IPS-18a (cell line): ENCODE data around the gene ZNF423.

Source experiments
- H3K27ac ChIP-seq: one replicate; pipeline ENCODE4 v1.5.1; 2013; ENCODE audit warnings: low read length
- H3K27me3 ChIP-seq: one replicate; pipeline ENCODE4 v1.6.1; 2013; ENCODE audit warnings: mild to moderate bottlenecking, low read length; ENCODE audit not compliant: control insufficient read depth, insufficient read depth
- H3K36me3 ChIP-seq: one replicate; pipeline ENCODE4 v1.6.1; 2013; ENCODE audit warnings: low read depth, low read length; ENCODE audit not compliant: control insufficient read depth
- H3K4me1 ChIP-seq: one replicate; pipeline ENCODE4 v1.6.1; 2013; ENCODE audit warnings: low read depth, low read length; ENCODE audit not compliant: control insufficient read depth
- H3K4me3 ChIP-seq: one replicate; pipeline ENCODE4 v1.5.1; 2013; ENCODE audit warnings: low read length
- H3K9ac ChIP-seq: one replicate; pipeline ENCODE4 v1.6.1; 2013; ENCODE audit warnings: mild to moderate bottlenecking, low read length, moderate library complexity
- H3K9me3 ChIP-seq: one replicate; pipeline ENCODE4 v1.6.1; 2013; ENCODE audit warnings: low read depth, low read length; ENCODE audit not compliant: control insufficient read depth

The ZNF423 gene

DNA sequence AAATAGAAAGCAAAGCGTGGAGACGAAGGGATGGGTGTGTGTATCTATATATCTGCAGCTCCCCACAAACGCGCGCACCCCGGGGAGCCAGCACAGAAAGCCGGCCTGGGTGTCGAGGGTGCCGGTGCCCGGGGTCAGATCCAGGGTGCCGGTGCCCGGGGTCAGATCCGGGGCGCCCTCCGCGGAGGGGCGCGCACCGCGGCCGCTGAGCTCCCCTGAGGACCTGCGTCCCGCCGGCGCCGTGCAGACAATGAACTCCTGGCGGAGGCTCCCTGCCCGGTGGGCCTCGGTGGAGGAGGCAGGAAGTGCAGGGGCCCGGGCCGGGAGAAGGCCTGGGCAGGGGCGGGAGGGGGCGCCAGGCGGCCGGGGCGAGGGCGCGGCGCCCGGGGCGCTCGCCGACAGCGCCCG, 1.1 kb downstream of the ZNF423 start:
- H3K4me3 ChIP-seq, result peak overlapping the region; percentile 66
- peaks cover 25% of the 10 kb centered on the region for H3K27me3 ChIP-seq
- H3K4me1 ChIP-seq, result peaks cover 40% of the 10 kb centered on the region
- no peaks in the 10 kb centered on the region for H3K36me3 ChIP-seq
- peak overlapping the region; percentile 66 for H3K9ac ChIP-seq
- H3K9me3 ChIP-seq, result no peaks in the 10 kb centered on the region
- H3K27ac ChIP-seq, result no peak overlapping the region

DNA sequence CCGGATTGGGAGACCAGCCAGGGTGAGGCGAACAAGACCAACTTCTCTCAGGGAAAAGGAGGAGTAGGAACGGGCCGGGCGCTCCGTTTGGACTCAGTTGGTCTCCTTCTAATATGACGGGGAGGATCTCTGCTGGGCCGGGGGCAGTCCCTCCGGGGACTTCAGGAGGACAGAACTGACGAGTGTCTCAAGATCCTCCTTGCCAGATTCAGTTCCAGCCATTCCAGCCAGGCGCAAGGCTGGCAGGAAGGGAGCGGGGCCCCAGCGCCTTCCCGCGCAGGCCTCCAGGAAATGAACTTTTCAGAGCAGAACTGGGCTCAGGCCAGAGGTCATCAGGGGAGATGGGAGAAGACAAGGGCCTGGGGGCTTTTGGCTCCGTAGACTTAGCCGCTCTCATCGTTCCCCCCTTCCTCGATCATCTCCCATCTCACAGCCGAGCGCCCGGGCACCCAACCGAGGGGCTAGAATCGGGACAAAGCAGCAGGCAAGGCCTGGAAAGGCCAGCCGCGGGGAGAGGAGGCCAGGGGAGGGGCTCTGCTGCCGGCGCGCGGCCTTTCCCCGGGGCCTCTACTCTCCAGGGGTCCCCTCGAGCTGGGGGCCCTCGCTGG, 1.6 kb downstream of the ZNF423 start:
- Histone ChIP-seq H3K9me3 (no peaks in the 10 kb centered on the region), H3K36me3 (no peaks in the 10 kb centered on the region), H3K27ac (no peak overlapping the region), H3K9ac (peak overlapping the region; percentile 66), H3K27me3 (peaks cover 20% of the 10 kb centered on the region), H3K4me1 (peaks cover 45% of the 10 kb centered on the region), H3K4me3 (peak overlapping the region; percentile 66)

DNA sequence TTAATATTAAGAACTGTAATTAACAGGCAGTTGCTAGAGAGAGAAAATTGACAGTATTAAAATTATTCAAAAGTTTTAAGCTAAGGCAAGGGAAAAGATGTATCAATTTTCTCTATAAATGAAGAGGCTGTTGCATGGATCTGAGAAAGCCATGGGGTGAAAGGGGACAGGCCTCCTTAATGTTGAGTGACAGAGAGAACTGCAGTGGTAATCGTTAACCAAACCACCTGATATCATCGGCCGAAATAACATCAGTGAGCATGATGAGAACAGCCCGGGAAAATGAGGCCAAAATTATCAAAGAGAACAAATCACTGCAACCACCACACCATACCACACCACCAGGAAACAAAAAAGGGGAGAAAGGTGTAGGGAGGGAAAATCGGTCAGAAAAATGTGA, 3.6 kb downstream of the ZNF423 start:
- H3K4me3 ChIP-seq, result no peak overlapping the region
- peaks cover 52% of the 10 kb centered on the region for H3K4me1 ChIP-seq
- no peaks in the 10 kb centered on the region for H3K9me3 ChIP-seq
- no peak overlapping the region for H3K27ac ChIP-seq
- no peak overlapping the region for H3K9ac ChIP-seq
- H3K36me3 ChIP-seq, result no peaks in the 10 kb centered on the region
- peaks cover 1% of the 10 kb centered on the region for H3K27me3 ChIP-seq

DNA sequence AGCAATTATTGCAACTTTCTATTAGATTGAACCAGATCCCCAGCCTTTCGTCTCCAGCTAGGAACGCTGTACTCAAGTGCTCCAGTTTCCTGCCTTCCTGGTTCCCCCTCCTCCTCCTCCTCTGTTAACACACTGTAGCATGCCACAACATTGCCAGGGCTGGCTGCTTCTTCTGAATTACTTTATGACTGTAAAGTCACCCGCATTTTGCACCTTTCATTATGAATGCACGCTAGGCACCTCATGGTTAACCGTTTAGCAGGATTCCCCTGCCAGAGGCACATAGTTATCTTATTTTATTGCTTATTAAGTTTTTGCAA, 4.5 kb downstream of the ZNF423 start:
- Histone ChIP-seq H3K27me3 (no peaks in the 10 kb centered on the region), H3K36me3 (no peaks in the 10 kb centered on the region), H3K27ac (no peak overlapping the region), H3K4me1 (peaks cover 60% of the 10 kb centered on the region), H3K9me3 (no peaks in the 10 kb centered on the region), H3K4me3 (no peak overlapping the region), H3K9ac (no peak overlapping the region)

DNA sequence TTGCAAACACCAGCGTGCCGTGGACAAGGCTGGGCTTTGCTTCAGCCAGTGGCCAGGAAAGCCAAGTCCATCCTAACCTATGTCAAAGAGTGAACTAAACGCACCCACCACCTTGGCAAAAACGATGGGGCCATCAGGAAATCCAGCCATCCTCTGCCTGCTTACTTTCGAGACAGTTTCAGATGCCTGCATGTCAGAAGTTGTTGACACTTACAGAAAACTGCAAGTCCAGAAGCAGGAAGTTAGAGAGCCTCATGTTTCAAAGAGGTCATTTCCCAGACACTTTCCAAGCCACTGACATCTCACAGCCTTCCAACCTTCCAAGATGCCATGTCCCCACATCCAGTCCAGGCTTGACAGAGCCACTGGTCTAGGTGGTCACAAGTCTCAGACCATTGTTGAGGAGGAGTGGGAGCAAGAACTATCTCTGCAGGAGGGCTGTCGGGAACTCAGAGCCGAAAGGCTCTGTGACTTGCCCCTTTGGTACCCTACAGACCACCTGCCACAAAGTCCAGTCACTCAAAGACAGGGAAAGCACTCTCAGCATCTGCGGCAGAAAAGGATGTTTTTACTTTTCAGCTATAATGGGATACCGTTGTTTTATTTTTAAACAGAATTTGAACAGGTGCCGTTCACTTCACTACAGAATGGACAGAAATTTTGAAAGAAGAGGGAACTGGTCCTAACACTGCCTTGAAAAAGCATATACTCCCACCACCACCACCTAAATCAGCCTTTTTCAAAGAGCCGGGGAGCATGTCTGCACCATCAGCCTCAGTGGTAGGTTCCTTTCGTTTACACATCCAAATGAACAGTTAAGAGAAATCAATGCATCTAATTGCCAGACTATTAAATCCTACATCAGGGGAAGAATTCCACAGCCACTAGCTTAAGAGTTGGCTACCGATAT, 5.1 kb downstream of the ZNF423 start:
- no peak overlapping the region for H3K27ac ChIP-seq
- H3K4me3 ChIP-seq, result no peak overlapping the region
- no peak overlapping the region for H3K9ac ChIP-seq
- peaks cover 61% of the 10 kb centered on the region for H3K4me1 ChIP-seq
- H3K36me3 ChIP-seq, result no peaks in the 10 kb centered on the region
- H3K27me3 ChIP-seq, result no peaks in the 10 kb centered on the region
- H3K9me3 ChIP-seq, result no peaks in the 10 kb centered on the region

DNA sequence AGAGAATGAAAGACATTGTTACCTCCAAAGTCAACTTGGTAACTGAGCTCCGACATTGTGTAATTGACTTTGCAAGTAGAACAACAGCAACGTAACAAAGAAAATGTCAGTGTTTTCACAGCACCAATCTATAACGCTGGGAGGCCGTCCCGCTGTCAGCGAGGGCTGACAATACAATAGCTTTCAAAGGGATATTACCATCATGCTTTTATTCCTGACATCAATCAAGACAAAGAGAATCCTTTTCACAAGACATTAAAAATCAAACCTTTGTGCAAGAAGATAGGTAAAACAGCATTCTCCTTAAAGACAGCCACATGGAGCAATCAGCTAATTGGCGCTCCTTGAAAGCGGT, 6.2 kb downstream of the ZNF423 start:
- H3K27ac ChIP-seq, result no peak overlapping the region
- no peak overlapping the region for H3K9ac ChIP-seq
- H3K9me3 ChIP-seq, result no peaks in the 10 kb centered on the region
- no peaks in the 10 kb centered on the region for H3K36me3 ChIP-seq
- H3K4me1 ChIP-seq, result peaks cover 61% of the 10 kb centered on the region
- H3K27me3 ChIP-seq, result no peaks in the 10 kb centered on the region
- no peak overlapping the region for H3K4me3 ChIP-seq

DNA sequence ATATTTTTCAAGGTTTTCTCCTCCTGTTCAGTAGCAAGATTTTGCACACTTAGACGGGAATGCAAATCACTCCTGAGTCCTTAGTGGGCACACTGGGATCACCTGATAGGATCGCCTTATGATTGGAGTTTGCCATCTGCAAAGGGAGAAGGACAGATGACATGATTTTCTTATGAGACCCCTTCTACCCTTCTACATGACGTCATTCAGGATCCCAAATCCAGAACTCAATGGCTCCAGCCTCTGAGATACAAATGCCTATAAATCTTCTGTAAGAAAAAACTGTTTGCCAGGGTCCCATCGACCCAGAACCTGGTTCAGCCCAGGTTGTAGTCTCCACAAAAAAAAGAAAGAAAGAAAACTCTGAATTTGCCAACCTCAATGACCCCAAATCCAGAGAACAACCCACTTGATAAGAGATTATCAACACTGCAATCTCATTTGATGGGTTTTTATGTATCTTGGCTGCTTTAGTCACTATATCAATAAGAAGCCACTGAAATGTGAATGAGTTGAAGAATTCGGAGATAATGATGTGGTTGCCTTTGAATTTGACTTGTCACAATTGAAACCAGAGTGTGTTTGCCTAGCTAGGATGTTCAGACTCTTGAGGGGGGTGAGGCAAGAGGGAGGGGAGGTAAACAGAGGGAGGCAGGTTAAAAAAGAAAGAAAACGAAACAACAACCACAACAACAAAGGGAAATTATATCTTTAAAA, 6.7 kb downstream of the ZNF423 start:
- H3K4me3 ChIP-seq, result no peak overlapping the region
- no peaks in the 10 kb centered on the region for H3K27me3 ChIP-seq
- no peaks in the 10 kb centered on the region for H3K9me3 ChIP-seq
- no peaks in the 10 kb centered on the region for H3K36me3 ChIP-seq
- no peak overlapping the region for H3K9ac ChIP-seq
- no peak overlapping the region for H3K27ac ChIP-seq
- peaks cover 64% of the 10 kb centered on the region for H3K4me1 ChIP-seq

DNA sequence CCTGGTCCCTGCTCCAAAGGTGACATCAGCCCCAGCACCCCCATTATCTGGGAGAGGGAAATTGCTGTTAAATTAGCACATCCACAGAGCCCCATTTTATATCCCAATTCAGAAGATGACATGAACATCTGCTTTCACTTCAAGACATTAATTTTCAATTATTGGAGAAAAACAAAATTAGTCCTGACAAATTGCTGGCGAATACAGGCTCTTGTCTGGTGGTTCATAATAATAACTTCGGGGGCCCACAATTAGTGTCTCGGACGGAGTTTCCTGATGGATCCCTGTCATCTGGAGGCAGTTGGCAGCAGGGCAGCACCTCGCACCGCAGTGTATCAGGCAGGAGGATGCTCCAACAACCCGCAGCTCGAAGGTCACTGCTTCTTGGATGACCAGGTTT, 7.4 kb downstream of the ZNF423 start:
- Histone ChIP-seq H3K36me3 (no peaks in the 10 kb centered on the region), H3K9me3 (no peaks in the 10 kb centered on the region), H3K4me3 (no peak overlapping the region), H3K27me3 (no peaks in the 10 kb centered on the region), H3K4me1 (peaks cover 62% of the 10 kb centered on the region), H3K27ac (no peak overlapping the region), H3K9ac (no peak overlapping the region)

DNA sequence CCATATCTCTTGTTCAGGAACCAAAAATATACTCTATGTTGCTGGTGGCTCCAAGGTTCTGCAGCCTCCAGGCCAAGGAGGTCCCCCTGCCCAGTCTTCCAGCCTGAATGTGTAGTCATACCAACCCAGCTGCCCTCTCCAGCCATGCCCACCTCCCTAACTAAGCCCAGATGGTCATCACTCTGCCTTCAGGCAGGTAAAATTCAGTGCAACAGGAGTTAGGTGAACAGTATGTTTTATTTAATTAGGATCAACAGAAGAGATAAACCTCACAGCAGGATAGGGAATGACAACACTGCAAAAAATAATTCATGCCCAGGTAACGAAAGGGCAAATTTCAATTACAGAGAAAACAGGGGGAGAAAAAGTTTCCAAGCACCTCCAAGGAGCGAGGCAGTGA, 9.1 kb downstream of the ZNF423 start:
- Histone ChIP-seq H3K27ac (no peak overlapping the region), H3K9me3 (no peaks in the 10 kb centered on the region), H3K4me3 (no peak overlapping the region), H3K36me3 (no peaks in the 10 kb centered on the region), H3K27me3 (no peaks in the 10 kb centered on the region), H3K4me1 (peaks cover 53% of the 10 kb centered on the region), H3K9ac (no peak overlapping the region)

DNA sequence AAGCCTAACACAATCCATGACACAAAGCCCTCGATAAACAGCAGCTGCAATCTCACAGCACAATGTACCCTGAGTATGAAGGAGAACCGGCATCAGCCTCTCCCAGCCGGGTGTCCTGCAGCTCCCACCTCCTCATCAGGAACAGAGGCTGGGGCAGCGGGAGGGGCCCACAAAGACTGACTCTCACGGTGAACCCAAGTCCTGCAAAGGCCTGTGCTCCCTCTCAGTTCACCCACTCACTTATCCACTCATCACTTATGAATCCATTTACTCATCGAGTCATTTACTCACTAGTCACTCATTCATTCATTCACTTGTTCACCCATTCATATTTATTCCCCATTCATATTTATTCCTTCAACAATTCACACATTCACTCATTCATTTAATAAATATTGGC, 11.6 kb downstream of the ZNF423 start:
- Histone ChIP-seq H3K9ac (no peak overlapping the region), H3K4me3 (no peak overlapping the region), H3K9me3 (no peaks in the 10 kb centered on the region), H3K4me1 (peaks cover 43% of the 10 kb centered on the region), H3K36me3 (no peaks in the 10 kb centered on the region), H3K27me3 (no peaks in the 10 kb centered on the region), H3K27ac (no peak overlapping the region)

DNA sequence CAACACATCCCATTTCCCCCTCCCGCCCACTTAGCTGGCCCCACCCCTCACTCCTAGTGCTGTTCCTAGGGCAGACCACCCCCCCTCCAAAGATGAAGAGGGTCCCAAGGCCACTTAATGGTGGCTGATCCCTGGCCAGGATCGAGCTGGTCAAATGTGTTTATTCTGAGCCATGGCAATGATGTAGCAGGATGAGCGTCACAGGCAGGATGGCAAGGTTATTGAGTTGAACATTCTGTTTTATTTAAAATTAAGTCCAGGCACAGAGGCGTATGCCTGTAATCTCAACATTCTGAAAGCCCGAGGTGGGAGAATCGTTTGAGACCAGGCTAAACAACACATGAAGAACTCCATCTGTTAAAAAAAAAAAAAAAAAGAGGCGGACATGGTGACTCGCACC, 12.2 kb downstream of the ZNF423 start:
- Histone ChIP-seq H3K36me3 (no peaks in the 10 kb centered on the region), H3K4me3 (no peak overlapping the region), H3K27me3 (no peaks in the 10 kb centered on the region), H3K9ac (no peak overlapping the region), H3K9me3 (no peaks in the 10 kb centered on the region), H3K4me1 (peaks cover 43% of the 10 kb centered on the region), H3K27ac (no peak overlapping the region)
